Esophagus muscularis mucosa (tissue), 4 donors: ENCODE data around the gene CARD8. TPM values are rescaled to one million over a fixed set of nuclear protein-coding genes. Genes with fewer than 3 reads are reported as not detected.

Source experiments
- DNase-seq: peaks from one replicate; pipeline ENCODE4 v3.0.0-alpha.2; 2017; ENCODE audit errors: extremely low spot score
- H3K27ac ChIP-seq, 4 donors: fragments of 200-600 bp; sonication (generic); replicated peaks in 1 of 4; 1 replicate in 3 of 4; 2 replicates in 1 of 4; pipeline ENCODE4 v1.5.1; 2016 to 2019; ENCODE audit warnings: mild to moderate bottlenecking in 1 of 4
- H3K27me3 ChIP-seq, 4 donors: fragments of 200-600 bp; sonication (generic); one replicate each; pipeline versions ENCODE4 v1.5.1 to v1.6.0; 2016 to 2019
- H3K36me3 ChIP-seq, 4 donors: fragments of 200-600 bp; sonication (generic); one replicate each; pipeline ENCODE4 v1.5.1; 2016 to 2019
- H3K4me1 ChIP-seq, 4 donors: fragments of 200-600 bp; sonication (generic); one replicate each; pipeline ENCODE4 v1.5.1; 2016 to 2019
- H3K4me3 ChIP-seq, 4 donors: fragments of 200-600 bp; sonication (generic); 1 replicate in 2 of 4; 2 replicates in 2 of 4; pipeline ENCODE4 v1.5.1; 2016 to 2019; ENCODE audit warnings: mild to moderate bottlenecking in 4 of 4, moderate library complexity in 1 of 4
- H3K9me3 ChIP-seq, 4 donors: fragments of 200-600 bp; sonication (generic); 1 replicate in 3 of 4; 2 replicates in 1 of 4; pipeline ENCODE4 v1.5.1; 2016 to 2019
- CTCF ChIP-seq, 3 experiments: fragments of 200-600 bp in 2 of 3; fragments of 450-650 bp in 1 of 3; sonication (generic) in 2 of 3; IDR thresholded peaks; one replicate each; pipeline ENCODE4 v1.5.1; 2017 to 2019; ENCODE audit warnings: antibody characterized with exemption in 3 of 3, mild to moderate bottlenecking in 2 of 3, moderate library complexity in 1 of 3
- EP300 ChIP-seq: sonication (generic); formaldehyde crosslinking; IDR thresholded peaks from one replicate; pipeline ENCODE4 v1.6.1; 2017; ENCODE audit warnings: antibody characterized with exemption
- POLR2A ChIP-seq: fragments of 450-650 bp; IDR thresholded peaks from one replicate; pipeline ENCODE4 v1.6.1; 2017; ENCODE audit warnings: antibody characterized with exemption, moderate library complexity, mild to moderate bottlenecking, low read depth
- POLR2AphosphoS5 ChIP-seq, 2 donors: sonication (generic); formaldehyde crosslinking; IDR thresholded peaks; one replicate each; pipeline ENCODE4 v1.6.1; 2017; ENCODE audit warnings: antibody characterized with exemption in 2 of 2
- WGBS: methylation state at CpG from one replicate; pipeline ENCODE4 v1.1.5; 2018; 5-methylcytosine and 5-hydroxymethylcytosine counted together
- intact Hi-C: fragments of 100-400 bp; cut with DNase I; formaldehyde crosslinking; loops from one replicate; pipeline ENCODE4 v1.15.1; 2023
- total RNA-seq, 4 donors: library from RNA; depleted of rRNA; stranded (reverse); fragments of >200 nt; gene quantifications; one replicate each; pipeline versions ENCODE4 v1.1.0 to v1.2.1, GENCODE V29; 2016

CARD8 gene
- total RNA-seq, 4 donors from 2014 or later: 17.7 to 22.3 (median 20.9) TPM

GRCh38 chr19:48194041-48194843, 61.5 kb downstream of the CARD8 start:
- H3K9me3 ChIP-seq: no peaks in the 10 kb centered on the region
- TF ChIP-seq CTCF (IDR thresholded peaks at IDR 0.05): peak in 2 of 3 experiments; percentile 34 to 54
- TF ChIP-seq POLR2A: no peak
- no peak for TF ChIP-seq POLR2AphosphoS5 (IDR thresholded peaks at IDR 0.05)
- no peak for TF ChIP-seq EP300
- H3K4me1 ChIP-seq: peaks cover 8 to 13% (median 11%) of the 10 kb centered on the region in 4 donors
- DNase-seq: no peak
- no peak overlapping the region for H3K4me3 ChIP-seq
- 65% methylated on average over 16 of the region's 36 CpGs for WGBS
- peaks cover 0 to 15% (median 11%) of the 10 kb centered on the region in 4 donors for H3K36me3 ChIP-seq
- no peak overlapping the region for H3K27ac ChIP-seq
- intact Hi-C loops: no loop called here
- H3K27me3 ChIP-seq: no peaks in the 10 kb centered on the region

GRCh38 chr19:48192750-48193149, 63.0 kb downstream of the CARD8 start:
- 70% methylated on average over 7 of the region's 7 CpGs for WGBS
- TF ChIP-seq POLR2AphosphoS5 (IDR thresholded peaks at IDR 0.05): no peak
- TF ChIP-seq CTCF (IDR thresholded peaks at IDR 0.05): no peak
- no peak for TF ChIP-seq EP300
- TF ChIP-seq POLR2A: no peak
- intact Hi-C loops: no loop called here

GRCh38 chr19:48190885-48191284, 64.8 kb downstream of the CARD8 start:
- DNase-seq: no peak
- TF ChIP-seq EP300 (no peak), POLR2A (no peak), POLR2AphosphoS5 (IDR thresholded peaks at IDR 0.05) (no peak), CTCF (IDR thresholded peaks at IDR 0.05) (no peak)
- 96% methylated on average over 3 of the region's 3 CpGs for WGBS
- H3K36me3 ChIP-seq: peaks cover 0 to 32% (median 23%) of the 10 kb centered on the region in 4 donors
- no peak overlapping the region for H3K4me3 ChIP-seq
- no peaks in the 10 kb centered on the region for H3K9me3 ChIP-seq
- no peaks in the 10 kb centered on the region for H3K27me3 ChIP-seq
- H3K27ac ChIP-seq: no peak overlapping the region
- H3K4me1 ChIP-seq: no peaks in the 10 kb centered on the region
- intact Hi-C loops: no loop called here

More at GRCh38 chr19:48192750-48193149, 63.0 kb downstream of the CARD8 start:
- no peak overlapping the region for H3K27ac ChIP-seq
- H3K9me3 ChIP-seq: no peaks in the 10 kb centered on the region
- no peak overlapping the region for H3K4me3 ChIP-seq
- peaks cover 8 to 13% (median 11%) of the 10 kb centered on the region in 4 donors for H3K4me1 ChIP-seq
- H3K27me3 ChIP-seq: no peaks in the 10 kb centered on the region
- peaks cover 0 to 28% (median 17%) of the 10 kb centered on the region in 4 donors for H3K36me3 ChIP-seq
- DNase-seq: no peak

GRCh38 chr19:48190288-48190884, 65.3 kb downstream of the CARD8 start:
- H3K4me1 ChIP-seq: no peaks in the 10 kb centered on the region
- no peak for TF ChIP-seq CTCF (IDR thresholded peaks at IDR 0.05)
- no peak for TF ChIP-seq POLR2A
- no peak for TF ChIP-seq POLR2AphosphoS5 (IDR thresholded peaks at IDR 0.05)
- no peak for TF ChIP-seq EP300
- no peak for DNase-seq
- H3K9me3 ChIP-seq: no peaks in the 10 kb centered on the region
- peaks cover 0 to 32% (median 23%) of the 10 kb centered on the region in 4 donors for H3K36me3 ChIP-seq
- 76% methylated on average over 10 of the region's 13 CpGs for WGBS
- intact Hi-C loops: no loop called here
- H3K27ac ChIP-seq: no peak overlapping the region
- H3K27me3 ChIP-seq: no peaks in the 10 kb centered on the region
- no peak overlapping the region for H3K4me3 ChIP-seq
